Fibroblast of skin of left biceps (primary cell): ENCODE measurements around the gene BAZ2B.

Experiments used
- DNase-seq, 2 experiments: peaks; one replicate each; pipeline ENCODE4 v3.0.0-alpha.2; 2013; ENCODE audit warnings: low read depth in 2 of 2

The BAZ2B gene

GRCh38 chr2:159615367-159616285 is 722 bp downstream of the BAZ2B start:
- DNase-seq = peak; percentile 80 to 85

- DNase-seq = no peak
Observed at GRCh38 chr2:159614534-159615366, 1.6 kb downstream of the BAZ2B start.

DNA sequence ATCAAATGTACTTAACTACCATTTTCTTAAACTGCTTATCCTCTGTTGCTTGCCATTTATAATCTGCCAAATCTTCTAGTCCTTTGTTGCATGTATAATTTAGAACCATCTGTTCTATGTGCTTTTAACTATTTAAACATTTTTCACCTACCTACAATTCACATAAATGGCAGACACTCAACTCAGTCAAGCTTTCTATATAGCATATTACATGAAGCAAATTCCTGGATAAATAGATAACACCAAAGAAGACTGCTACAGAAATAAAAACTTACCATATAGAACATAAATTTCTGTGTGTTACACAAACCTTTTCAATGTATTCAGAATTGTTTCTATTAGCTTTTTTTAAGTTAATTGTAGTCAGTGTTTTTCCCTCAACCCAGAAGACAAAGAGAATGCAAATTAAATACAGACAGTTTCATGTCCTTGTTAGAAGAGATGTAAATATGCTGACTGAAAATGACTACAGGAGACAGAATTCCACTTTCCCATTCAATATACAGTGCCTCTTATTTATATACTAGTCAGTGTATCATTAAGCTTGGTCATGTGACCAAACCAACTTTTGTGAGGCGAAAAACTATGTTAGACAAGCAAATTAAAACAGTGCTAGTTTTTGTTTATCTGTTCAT is 2.6 kb downstream of the BAZ2B start:
- DNase-seq = no peak

DNA sequence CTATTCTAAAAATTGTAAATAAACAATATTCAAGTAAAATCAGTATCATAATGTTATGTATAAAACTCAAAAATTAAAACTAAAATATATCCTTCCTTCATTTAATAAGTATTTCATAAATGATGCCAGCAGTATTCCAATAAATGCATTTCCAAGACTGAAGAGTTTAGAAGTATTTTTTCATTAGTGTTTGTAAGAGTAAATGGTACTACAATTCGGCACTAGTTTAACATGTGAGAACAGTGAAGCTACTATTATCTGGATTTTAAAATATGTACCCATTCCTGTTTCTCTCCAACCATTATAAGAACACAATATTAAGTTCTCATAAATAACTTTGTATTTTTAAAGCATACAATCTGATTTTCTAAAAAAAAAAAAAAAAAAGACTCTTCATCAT is 3.3 kb downstream of the BAZ2B start:
- no peak for DNase-seq

- no peak for DNase-seq
Observed at GRCh38 chr2:159612255-159612901, 4.0 kb downstream of the BAZ2B start.

DNA sequence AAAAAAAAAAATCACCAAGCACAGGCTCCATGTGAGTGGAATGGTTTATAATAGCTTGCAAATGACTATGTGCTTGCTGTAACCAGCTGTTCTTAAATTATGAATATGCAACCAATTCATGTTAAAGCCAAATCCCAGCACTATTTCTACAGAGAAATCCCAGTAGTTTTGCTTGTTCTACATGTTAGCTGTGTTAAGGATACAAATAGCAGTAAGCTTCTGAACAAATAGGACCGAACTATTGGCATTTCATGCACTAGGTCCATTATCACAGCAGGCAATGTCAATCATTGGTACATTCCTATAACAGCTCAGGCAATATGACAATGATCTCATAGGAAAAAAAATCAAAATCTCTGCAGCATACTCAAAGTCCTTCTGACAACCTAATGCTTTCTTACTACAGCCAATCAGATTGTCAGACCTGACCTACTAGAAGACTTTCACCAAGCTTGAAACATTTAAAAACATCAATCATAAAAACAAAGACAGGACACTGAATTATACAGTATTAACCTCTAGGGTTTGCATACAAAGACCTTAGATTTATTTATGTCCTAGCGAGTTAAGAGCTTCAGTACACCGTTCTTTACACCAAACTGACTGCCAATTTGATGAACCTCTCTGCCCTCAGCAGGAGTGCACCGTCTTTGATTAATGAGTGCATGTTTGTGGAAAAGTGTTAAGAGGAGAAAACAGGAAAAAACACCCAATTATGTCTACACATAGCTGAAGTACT is 6.4 kb downstream of the BAZ2B start:
- no peak for DNase-seq

DNA sequence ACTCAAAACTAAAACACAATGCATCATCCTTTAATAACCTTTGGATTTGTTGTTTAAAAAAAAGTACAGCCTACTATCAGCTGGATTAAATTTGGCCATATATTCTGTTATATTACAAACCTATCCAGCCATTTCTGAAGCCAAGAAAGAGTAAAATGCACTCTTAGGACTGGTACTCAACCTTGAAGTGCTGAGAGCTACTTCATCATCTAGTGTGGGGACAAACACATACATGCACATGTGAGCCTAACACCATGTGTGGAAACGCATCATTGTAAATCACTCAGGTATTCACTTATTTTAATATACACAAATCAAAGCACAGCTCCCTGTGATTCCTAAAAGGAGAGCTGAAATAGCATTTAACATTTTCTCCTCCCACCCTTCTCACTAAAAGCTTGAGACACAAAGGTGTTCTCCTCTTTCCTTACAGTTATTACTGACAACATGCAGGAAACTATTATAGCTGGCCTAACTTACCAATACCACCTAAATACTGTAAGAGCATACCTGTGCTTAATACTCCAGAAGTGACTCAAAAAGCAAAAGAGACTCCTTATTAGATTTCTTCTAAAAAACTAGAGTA is 7.5 kb downstream of the BAZ2B start:
- DNase-seq = no peak

- DNase-seq = no peak
Observed at GRCh38 chr2:159608108-159608507, 8.2 kb downstream of the BAZ2B start.

DNA sequence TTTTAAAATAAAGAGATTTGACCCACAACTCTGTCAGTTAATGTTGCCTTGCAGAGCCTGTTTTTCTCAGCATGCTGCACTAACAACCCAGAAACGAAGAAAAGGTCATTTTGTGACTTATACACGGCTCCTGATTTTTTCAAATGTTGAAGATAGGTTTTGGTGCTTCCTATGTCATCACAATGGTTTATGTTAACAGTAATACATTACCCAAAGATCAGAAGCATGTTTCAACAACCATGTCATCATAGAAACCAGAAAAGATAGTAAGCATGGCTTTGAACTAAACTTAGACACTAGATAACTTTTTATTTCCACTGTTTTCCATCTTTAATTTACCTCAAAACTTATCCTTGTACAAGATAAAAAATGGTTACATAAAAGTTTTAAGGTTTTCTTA is 10.1 kb downstream of the BAZ2B start:
- DNase-seq = no peak

DNA sequence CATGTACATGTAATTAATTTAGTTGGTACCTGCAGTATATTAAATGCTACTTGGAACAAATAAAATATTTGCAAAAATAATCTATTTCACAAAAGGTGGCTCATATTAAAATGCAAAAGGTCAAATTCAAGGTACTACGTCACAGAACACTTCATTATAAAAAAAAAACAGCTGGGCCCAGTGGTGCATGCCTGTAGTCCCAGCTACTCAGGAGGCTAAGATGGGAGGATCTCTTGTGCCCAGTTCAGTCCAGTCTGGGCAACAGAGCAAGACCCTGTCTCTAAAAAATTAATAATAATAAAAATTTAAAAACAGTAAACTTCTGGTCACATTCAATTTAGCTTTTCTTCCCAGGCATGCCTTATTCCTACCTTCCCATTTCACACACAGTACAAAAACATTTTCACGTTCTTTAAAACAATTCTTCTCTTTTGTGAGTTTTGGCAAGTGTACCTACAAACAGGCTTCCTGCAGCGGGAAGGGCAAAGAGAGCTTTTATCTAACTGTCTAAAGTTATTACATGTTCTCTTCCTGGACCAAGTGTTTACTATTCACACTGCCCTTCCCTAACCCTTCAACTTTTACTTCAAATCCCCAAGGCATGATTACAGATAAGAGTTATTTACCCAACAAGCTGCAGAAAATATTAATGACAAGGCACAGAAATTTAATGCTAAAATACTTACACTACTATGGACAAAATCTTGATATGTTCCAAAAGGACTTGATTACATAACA is 10.7 kb downstream of the BAZ2B start:
- DNase-seq = no peak

DNA sequence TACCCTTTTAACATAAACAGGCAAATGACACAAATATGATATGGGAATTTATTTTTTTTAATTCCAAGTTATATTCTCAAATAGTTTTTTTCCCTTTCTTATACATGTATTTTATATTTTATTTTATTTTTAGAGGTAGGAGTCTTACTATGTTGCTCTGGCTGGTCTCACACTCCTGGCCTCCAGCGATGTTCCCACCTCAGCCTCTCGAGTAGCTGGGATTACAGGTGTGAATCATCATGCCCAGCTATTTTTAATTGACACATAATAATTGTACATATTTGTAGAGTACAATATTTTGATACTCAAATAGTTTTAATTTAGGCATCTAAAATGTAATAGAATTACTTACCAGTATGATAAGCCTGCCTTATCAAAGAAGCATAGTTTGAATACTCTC is 12.2 kb downstream of the BAZ2B start:
- DNase-seq = no peak

DNA sequence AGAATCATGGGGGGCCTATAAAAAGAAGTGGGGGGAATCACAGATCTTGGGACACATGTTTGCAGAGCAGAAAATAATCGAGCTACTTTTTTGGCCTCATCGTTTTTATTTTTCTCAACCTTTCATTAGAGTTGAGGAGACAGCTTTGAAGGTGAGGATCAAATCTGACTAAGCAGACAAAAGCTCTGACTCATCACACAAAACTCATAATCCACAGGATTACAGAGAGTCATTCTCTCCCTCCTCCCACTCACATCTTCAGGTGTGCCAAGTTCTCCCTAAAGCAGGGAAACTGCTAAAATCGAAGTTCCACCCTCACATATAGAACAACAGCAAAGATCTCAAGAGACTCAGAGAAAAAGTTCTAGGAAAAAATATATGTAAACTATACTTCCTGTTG is 15.6 kb downstream of the BAZ2B start:
- no peak for DNase-seq

DNA sequence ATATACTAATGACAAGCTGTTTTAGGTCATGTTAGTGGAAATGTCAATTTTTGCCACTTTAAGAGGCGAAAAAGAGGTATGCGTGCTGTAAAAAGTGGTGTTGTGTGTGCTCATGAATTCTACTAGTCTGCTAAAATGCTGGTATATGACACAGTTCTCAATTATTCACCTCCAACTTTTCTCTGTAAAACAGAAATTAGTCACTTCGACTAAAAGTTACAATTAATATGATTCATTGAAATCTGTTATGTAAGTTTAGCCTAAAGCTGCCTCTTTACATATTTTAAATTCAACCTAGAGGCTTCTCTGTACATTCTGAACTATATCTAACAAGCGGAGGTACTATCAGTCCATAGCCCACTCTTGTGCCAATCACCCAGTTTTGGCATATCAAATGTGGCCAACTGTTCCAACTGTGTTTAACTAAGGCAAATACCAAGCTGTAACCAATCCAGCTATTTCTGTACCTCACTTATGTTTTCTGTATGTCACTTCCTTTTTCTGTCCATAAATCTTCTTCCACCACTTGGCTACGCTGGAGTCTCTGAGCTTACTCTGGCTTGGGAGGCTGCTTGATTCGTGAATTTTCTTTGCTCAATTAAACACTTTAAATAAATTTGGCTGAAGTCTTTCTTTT is 20.8 kb downstream of the BAZ2B start:
- no peak for DNase-seq

DNA sequence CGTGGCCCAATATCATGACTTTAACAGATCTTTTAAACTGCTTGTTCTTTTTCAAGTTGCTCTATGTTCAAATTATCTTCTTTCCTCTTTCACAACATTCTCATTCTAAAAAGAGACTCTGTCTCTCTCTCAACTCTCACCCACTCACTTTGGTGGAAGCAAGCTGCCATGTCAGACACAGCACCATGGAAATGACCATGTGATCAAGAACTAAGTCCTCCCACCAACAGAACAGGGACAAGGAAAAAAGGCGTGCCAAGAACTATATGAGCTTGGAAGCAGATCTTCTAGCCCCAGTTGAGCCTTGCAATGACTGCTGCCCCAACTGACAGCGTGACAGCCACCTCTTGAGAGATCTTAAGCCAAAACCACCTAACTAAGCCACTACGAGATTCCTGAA is 23.9 kb downstream of the BAZ2B start:
- no peak for DNase-seq

DNA sequence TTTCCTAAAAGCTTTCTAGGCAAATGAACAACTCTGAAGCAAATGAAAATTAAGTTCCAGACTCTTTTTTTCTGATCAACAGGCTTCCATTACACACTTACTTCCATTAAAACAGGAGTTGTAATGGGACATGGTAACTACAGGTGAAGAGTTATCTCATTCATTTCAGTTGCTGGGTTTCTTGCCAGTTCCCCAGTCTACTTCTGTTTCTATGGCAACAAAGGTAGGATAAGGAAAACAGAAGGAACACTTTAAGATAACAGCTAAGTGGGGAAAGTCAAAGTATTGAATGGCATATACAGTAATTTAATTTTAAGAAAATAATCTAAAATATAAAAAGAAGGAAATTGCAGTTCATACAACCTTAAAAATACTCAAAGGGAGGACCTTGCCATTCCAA is 25.1 kb downstream of the BAZ2B start:
- no peak for DNase-seq

GRCh38 chr2:159589286-159589685 is 27.1 kb downstream of the BAZ2B start:
- no peak for DNase-seq

DNA sequence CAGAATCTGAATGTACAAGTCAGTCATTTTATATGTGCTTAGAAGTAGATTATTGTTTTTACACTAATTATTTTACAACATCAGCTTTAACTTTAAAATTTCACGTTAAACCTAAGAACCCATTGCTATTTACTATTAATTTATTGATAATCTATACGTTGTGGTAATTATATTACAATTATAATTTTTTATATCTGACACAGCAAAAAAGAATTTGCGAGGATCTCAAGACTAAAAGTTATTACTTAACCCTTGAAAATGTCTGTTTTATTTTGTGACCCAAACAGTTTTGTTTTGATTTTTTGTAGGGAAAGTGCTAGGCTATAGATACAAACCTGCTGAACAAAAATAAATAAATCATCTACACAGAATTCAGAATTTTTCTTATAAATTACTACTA is 30.3 kb downstream of the BAZ2B start:
- no peak for DNase-seq

- DNase-seq = no peak
Observed at GRCh38 chr2:159585622-159586021, 30.7 kb downstream of the BAZ2B start.

DNA sequence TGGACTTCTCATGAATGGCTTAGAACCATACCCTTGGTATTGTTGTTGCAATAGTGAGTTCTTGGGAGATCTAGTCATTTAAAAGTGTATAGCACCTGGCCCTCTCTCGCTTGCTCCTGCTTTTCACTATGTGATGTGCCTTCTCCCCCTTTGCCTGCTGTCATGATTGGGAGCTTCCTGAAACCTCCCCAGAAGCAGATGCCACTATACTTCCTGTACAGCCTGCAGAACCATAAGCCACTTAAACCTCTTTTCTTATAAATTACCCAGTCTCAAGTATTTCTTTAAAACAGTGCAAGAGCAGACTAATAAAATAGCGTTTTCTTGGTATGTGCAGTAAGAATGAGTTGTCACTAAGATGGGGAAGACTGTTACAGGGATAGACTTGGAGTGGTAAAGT is 31.6 kb downstream of the BAZ2B start:
- no peak for DNase-seq
